Omental fat pad (tissue), 4 donors: ENCODE measurements around the gene MYO1B. TPM values are rescaled to one million over a fixed set of nuclear protein-coding genes. Genes with fewer than 3 reads are reported as not detected.
A peak's percentile ranks its signal among the peaks of the same experiment; 100 is the strongest.

Experiments used
- ATAC-seq: fragments of 150-250 bp; one replicate; pipeline ENCODE4 v1.9.1; 2016; ENCODE audit warnings: mild to moderate bottlenecking, moderate library complexity; ENCODE audit not compliant: low FRiP score
- DNase-seq: peaks from one replicate; pipeline ENCODE4 v3.0.0-alpha.2; 2019; ENCODE audit warnings: low spot score
- total RNA-seq, 4 donors: library from RNA; depleted of rRNA; stranded (reverse); fragments of >200 nt; gene quantifications; one replicate each; pipeline ENCODE4 v1.1.0, GENCODE V29; 2016
- TF ChIP-seq, protein P1 (sequence below), 3 donors: fragments of 450-650 bp; IDR thresholded peaks; one replicate each; pipeline ENCODE4 v1.5.1; 2016 to 2017; ENCODE audit warnings: antibody characterized with exemption in 3 of 3, mild to moderate bottlenecking in 3 of 3, moderate library complexity in 2 of 3

The MYO1B gene
- total RNA-seq, 4 donors from 2014 or later = 37.7 to 118 (median 59.8) TPM

DNA sequence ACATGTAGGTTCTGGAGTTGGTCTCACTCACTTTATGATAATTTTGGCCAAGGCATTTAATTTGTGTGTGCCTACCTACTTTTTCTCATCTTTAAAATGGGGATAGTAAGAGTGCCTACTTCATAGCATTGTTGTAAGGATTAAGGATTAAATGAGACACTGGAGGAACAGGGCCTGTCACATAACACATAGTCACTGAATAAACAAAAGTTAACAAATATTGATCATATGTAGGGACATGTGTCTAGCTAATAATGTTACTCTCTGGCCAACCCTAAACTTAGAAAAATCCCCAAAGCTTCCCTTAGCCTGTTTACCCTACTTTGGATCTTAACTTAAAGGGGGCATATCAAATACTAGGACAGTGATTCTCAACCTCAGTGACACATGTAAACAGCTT is 169.9 kb downstream of the MYO1B start:
- DNase-seq (no peak), ATAC-seq (no peak)
- TF ChIP-seq, protein P1, sequence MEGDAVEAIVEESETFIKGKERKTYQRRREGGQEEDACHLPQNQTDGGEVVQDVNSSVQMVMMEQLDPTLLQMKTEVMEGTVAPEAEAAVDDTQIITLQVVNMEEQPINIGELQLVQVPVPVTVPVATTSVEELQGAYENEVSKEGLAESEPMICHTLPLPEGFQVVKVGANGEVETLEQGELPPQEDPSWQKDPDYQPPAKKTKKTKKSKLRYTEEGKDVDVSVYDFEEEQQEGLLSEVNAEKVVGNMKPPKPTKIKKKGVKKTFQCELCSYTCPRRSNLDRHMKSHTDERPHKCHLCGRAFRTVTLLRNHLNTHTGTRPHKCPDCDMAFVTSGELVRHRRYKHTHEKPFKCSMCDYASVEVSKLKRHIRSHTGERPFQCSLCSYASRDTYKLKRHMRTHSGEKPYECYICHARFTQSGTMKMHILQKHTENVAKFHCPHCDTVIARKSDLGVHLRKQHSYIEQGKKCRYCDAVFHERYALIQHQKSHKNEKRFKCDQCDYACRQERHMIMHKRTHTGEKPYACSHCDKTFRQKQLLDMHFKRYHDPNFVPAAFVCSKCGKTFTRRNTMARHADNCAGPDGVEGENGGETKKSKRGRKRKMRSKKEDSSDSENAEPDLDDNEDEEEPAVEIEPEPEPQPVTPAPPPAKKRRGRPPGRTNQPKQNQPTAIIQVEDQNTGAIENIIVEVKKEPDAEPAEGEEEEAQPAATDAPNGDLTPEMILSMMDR (IDR thresholded peaks at IDR 0.05) = no peak

DNA sequence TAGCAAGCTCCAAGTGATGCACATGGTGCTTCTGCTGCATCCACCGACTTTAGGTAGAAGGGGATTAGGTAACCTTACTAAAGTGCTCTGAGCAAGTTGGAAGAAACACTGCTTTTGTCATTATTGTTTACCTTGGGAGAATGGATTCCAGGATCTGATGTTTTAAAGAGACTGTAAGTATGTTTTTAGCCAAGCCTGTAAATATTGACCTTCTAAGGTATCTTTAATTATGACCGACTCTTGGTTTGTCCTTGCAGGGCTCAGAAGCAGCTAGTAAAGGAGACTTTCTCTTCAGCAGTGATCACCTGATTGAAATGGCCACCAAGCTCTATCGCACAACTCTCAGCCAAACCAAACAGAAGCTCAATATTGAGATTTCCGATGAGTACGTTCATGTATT is 170.7 kb downstream of the MYO1B start:
- DNase-seq = no peak
- TF ChIP-seq, protein P1 (IDR thresholded peaks at IDR 0.05) = no peak

DNA sequence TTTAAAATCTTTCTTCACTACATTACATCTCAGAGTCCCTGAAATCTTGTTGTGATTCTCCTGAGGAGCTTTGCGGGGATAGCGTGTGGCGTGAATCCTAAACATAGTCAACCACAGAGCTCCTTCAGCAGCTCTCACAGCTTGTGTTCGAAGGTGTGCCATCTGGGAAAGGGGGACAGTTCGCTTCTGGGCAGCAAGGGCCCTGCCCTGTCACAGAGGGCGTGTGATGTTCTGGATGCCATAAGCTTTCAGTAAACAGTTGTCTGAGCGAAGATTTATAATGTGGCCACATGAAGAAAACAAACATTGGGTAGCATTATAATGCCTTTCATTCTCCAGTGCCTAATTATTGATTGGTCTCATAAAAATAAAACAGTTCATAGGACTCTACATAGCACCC is 172.5 kb downstream of the MYO1B start:
- no peak for ATAC-seq
- TF ChIP-seq, protein P1 (IDR thresholded peaks at IDR 0.05) = no peak
- no peak for DNase-seq

More for the DNA sequence above, 170.7 kb downstream of the MYO1B start:
- no peak for ATAC-seq

DNA sequence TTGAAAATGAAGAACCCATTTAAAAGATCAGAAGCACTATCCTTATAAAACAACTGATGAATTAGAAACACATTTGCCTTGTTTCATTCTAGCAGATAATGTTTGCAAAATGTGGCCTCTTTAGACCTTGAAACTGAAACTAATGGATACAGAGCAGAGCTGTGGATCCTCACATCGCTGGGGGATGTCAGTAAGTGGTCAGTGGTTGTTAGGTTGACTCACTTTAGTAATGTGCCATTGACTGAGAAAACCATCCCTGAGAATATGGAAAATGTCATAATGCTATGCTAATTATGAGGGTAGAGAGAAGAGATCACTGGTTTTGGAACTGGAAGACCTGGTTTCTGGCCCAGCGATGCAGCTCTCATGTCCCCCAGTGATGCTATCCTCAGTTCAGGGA is 176.7 kb downstream of the MYO1B start:
- no peak for DNase-seq
- ATAC-seq = no peak
- TF ChIP-seq, protein P1 (IDR thresholded peaks at IDR 0.05) = no peak

DNA sequence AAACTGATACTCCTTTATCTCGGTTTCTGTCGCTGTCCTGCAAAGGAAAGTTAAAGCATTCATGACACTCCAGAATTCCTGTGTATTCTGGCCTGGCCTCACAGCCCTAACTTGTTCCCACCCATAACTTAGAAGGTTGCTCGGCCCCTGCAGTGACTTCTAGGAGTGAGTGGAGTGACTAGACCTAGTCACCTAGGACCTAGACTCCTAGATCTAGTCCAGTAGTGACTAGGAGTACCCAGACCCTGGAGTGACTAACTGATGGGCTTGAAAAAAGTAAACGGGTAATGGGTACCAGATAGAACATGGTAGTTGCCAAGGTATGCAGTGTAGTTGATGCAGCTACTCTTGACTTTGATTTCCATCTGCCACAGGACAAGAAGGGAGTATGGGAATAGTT is 181.8 kb downstream of the MYO1B start:
- DNase-seq = no peak

DNA sequence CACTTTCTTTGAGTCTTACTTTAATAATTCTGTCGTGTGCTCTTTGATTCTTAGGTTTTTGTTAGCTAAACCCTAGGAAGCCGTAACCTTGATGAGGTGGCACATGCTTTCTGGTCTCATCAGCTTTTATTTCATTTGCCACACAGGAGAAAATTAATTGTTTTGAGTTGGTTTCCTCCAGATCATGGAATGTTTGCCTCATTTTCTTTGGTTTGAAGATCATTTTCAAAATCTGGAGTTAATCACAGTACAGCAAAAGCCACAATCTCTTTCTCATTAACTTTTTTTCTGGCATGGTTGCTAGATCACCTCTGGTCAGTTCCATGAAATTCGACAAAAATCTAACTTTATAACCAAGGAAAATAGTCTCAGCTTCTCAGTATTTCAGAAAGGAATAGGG is 182.9 kb downstream of the MYO1B start:
- ATAC-seq = no peak

More for the DNA sequence above, 181.8 kb downstream of the MYO1B start:
- TF ChIP-seq, protein P1 (IDR thresholded peaks at IDR 0.05) = no peak
- ATAC-seq = peak; percentile 14

DNA sequence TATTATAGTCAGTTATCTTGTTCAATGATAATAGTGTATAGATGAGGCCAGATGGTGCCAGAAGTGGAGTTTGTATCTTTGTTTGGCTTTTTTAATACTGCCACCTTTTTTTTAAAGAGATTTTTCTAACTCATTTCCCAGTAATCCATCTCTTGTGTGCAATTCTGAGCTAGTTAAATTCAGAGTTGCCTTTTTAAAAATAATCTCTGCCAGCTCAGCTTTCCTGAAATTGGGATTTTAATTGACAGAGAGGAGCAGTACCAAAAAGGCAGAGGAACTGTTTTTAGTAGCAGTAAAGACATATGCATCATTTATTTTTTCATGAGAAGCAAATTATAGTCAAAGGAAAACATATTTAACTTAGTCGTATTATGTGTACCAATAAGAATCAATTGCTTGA is 185.3 kb downstream of the MYO1B start:
- DNase-seq (no peak), ATAC-seq (no peak)
- TF ChIP-seq, protein P1 (IDR thresholded peaks at IDR 0.05) = no peak

More for the DNA sequence above, 182.9 kb downstream of the MYO1B start:
- no peak for DNase-seq
- TF ChIP-seq, protein P1 (IDR thresholded peaks at IDR 0.05) = no peak
